Measurements from ENCODE around the gene BCAS3. TPM values are rescaled to one million over a fixed set of nuclear protein-coding genes. Genes with fewer than 3 reads are reported as not detected.

Gene BCAS3
- total RNA-seq, 2 donors from 2014 or later: 44.1 to 71.5 TPM

DNA sequence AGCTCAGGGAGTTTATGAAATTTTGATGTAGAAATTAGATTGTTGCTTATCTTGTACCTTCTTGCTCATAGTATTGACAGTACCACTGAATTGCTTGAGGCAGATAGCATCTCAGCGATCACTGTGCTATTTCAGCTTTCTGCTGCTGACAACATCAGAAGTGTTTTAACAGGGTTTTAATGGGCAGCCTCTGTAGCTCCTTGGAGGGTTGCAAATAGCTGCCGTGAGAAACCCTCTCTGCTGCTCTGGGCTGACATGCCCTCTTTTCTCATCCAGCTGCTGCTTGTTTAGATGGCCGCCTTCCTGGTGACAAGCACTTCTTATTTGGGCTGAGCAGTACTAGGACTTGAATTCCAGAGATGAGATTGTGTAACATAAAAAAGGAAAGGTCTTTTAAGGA, 541.8 kb downstream of the BCAS3 start:
- H3K27ac ChIP-seq: no peak overlapping the region
- intact Hi-C loops (cut with DNase I): no loop called here
- H3K9me3 ChIP-seq: no peaks in the 10 kb centered on the region
- H3K4me1 ChIP-seq: no peaks in the 10 kb centered on the region
- DNase-seq (peak in 1 of 4 donors; percentile 17), ATAC-seq (peak; percentile 35)
- WGBS, 2 donors: 86 to 88% methylated on average over 3 of the region's 3 CpGs
- TF ChIP-seq POLR2A (IDR thresholded peaks at IDR 0.05): no peak
- no peak overlapping the region for H3K4me3 ChIP-seq
- no peaks in the 10 kb centered on the region for H3K27me3 ChIP-seq
- no peaks in the 10 kb centered on the region for H3K36me3 ChIP-seq (replicated peaks in 1 of 2; ENCODE audit: insufficient read depth in 1 of 2, low read depth in 2 of 2)

DNA sequence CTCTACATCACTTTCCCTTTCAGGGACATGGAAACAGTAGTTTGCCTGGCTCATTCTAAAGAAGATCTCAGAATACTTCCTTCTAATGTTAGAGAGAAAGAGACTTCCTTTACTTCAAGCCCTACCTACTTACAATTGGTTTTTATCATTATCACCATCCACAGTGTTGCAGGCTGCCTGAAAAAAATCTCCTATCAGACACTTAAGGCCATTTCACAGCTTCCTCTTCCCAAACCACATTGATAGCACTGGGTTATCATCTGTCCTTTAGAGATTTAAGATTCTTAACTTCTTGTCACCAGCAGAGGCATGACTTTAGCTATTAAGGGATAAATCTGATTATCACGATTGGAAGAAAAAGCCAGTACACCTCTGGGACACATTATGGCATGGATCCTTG, 543.5 kb downstream of the BCAS3 start:
- intact Hi-C loops (cut with DNase I): no loop called here
- H3K36me3 ChIP-seq (replicated peaks in 1 of 2; ENCODE audit: insufficient read depth in 1 of 2, low read depth in 2 of 2): no peaks in the 10 kb centered on the region
- no peaks in the 10 kb centered on the region for H3K9me3 ChIP-seq
- H3K27ac ChIP-seq: no peak overlapping the region
- H3K4me1 ChIP-seq: no peaks in the 10 kb centered on the region
- no peak for TF ChIP-seq POLR2A (IDR thresholded peaks at IDR 0.05)
- TF ChIP-seq, protein P1, sequence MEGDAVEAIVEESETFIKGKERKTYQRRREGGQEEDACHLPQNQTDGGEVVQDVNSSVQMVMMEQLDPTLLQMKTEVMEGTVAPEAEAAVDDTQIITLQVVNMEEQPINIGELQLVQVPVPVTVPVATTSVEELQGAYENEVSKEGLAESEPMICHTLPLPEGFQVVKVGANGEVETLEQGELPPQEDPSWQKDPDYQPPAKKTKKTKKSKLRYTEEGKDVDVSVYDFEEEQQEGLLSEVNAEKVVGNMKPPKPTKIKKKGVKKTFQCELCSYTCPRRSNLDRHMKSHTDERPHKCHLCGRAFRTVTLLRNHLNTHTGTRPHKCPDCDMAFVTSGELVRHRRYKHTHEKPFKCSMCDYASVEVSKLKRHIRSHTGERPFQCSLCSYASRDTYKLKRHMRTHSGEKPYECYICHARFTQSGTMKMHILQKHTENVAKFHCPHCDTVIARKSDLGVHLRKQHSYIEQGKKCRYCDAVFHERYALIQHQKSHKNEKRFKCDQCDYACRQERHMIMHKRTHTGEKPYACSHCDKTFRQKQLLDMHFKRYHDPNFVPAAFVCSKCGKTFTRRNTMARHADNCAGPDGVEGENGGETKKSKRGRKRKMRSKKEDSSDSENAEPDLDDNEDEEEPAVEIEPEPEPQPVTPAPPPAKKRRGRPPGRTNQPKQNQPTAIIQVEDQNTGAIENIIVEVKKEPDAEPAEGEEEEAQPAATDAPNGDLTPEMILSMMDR (IDR thresholded peaks at IDR 0.05): no peak
- H3K27me3 ChIP-seq: no peaks in the 10 kb centered on the region
- H3K4me3 ChIP-seq: no peak overlapping the region
- ATAC-seq (no peak), DNase-seq (no peak)
- WGBS, 2 donors: 87 to 95% methylated on average over 1 of the region's 1 CpG

DNA sequence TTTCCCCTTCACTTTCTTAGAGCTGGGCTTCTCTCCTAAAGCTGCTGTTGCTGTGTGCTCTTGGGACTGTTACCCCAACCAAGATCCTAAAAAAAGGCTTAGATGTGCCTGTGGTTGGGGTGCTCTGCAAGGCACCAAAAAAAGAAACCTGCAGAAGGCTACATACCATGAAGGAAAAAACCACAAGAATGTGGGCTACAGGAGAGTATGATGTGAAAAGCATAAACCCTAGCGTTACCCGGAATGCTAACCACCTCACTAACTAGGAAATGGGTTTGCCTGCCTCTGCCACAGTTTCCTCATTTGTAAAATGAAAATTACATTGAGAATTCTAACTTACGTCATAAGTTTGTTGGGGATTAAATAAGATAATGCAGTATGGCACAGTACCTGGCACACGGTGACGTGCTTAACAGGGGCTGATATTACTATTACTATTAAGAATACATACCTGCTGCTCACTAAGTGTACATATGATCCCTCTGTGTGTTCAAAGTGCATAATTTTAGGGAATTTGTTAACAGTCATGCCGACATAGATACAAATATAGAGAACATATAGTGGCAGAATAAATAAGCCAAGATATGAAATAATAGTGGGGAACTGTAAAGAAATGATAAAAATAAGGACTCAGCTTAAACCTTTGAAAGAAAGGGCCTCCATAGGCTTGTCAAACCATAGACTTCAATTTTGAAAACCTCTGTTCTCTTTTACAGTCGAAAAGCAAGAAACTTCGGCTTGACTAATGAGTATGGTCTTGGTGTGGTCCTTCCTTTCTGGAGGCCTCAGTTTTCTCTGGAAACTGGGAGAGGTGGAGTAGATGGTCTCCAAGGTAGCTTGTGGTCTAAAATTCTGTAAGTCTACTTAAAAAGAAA, 544.2 kb downstream of the BCAS3 start:
- Histone ChIP-seq H3K27ac (no peak overlapping the region), H3K27me3 (no peaks in the 10 kb centered on the region), H3K9me3 (no peaks in the 10 kb centered on the region), H3K36me3 (replicated peaks in 1 of 2; ENCODE audit: insufficient read depth in 1 of 2, low read depth in 2 of 2) (no peaks in the 10 kb centered on the region), H3K4me1 (no peaks in the 10 kb centered on the region), H3K4me3 (no peak overlapping the region)
- ATAC-seq: no peak
- no peak for TF ChIP-seq POLR2A (IDR thresholded peaks at IDR 0.05)
- TF ChIP-seq, protein P1 (IDR thresholded peaks at IDR 0.05): no peak
- DNase-seq: no peak
- 86 to 87% methylated on average over 8 of the region's 8 CpGs for WGBS, 2 donors
- intact Hi-C loops (cut with DNase I): no loop called here

DNA sequence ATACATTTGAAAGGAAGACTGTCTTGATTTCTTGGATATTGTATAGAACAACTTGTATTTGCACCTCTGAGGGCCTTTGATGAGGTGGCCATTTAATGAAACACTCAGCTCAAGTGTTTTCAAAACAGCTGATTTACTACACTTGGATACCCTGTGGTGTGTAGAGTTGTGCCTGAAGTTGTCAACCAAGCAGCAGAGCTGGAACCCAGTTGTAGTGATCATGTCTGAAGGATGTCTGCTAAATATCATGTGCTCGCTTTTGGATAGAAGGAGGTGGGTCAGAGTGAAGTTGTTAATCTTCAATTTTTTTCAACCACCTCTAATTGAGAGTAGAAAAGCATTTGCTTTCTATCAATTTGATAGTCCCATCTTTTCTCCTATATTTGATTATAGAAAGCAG, 546.1 kb downstream of the BCAS3 start:
- Histone ChIP-seq H3K4me3 (no peak overlapping the region), H3K27me3 (no peaks in the 10 kb centered on the region), H3K9me3 (no peaks in the 10 kb centered on the region), H3K36me3 (replicated peaks in 1 of 2; ENCODE audit: insufficient read depth in 1 of 2, low read depth in 2 of 2) (no peaks in the 10 kb centered on the region), H3K27ac (no peak overlapping the region), H3K4me1 (no peaks in the 10 kb centered on the region)
- ATAC-seq (no peak), DNase-seq (no peak)
- intact Hi-C loops (cut with DNase I): no loop called here
- TF ChIP-seq, protein P1 (IDR thresholded peaks at IDR 0.05): no peak
- TF ChIP-seq POLR2A (IDR thresholded peaks at IDR 0.05): no peak
- WGBS, 2 donors: 94 to 97% methylated on average over 1 of the region's 1 CpG

DNA sequence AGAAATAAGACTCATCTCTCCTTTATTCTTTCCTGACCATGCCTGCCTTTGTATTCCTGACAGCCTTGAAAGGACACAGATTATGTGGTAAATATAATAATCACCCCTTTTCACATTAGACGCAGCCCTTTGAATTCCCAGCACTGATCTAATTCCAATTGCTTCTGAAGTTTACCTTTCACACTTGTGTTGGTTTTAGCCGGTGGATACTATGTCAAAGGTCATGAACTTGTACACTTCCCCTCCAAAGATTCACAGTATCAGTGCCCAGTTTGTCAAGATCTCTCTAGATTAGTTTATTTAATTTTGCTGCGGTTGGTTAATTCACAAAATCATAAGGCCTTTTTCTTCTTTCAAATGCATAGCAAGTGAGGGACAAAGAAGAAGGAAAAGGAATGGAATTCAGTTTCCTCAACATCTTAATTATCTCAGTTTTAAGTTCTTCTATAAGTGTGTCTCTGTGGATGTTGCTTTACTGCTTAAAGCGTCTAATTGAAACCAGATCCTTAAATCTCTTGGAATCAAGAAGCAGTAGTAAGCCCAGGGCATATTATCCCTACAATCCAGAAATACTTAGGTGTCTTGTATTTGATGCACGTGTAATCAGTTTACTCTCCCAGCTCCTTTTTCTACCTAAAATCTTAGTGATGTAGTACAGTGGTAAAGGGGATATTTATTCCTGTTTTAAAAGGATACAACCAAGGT, 547.7 kb downstream of the BCAS3 start:
- TF ChIP-seq, protein P1 (IDR thresholded peaks at IDR 0.05): no peak
- no peak for TF ChIP-seq POLR2A (IDR thresholded peaks at IDR 0.05)
- no peak overlapping the region for H3K4me3 ChIP-seq
- no peaks in the 10 kb centered on the region for H3K9me3 ChIP-seq
- H3K36me3 ChIP-seq (replicated peaks in 1 of 2; ENCODE audit: insufficient read depth in 1 of 2, low read depth in 2 of 2): no peaks in the 10 kb centered on the region
- DNase-seq (no peak), ATAC-seq (no peak)
- H3K27ac ChIP-seq: no peak overlapping the region
- H3K4me1 ChIP-seq: no peaks in the 10 kb centered on the region
- intact Hi-C loops (cut with DNase I): no loop called here
- no peaks in the 10 kb centered on the region for H3K27me3 ChIP-seq
- WGBS, 2 donors: 65 to 69% methylated on average over 5 of the region's 5 CpGs

Data from body of pancreas (tissue), 4 donors.